Esophagus muscularis mucosa (tissue), 4 donors: ENCODE results near the gene SSRP1.

Experiments
- EP300 ChIP-seq: sonication (generic); formaldehyde crosslinking; IDR thresholded peaks from one replicate; pipeline ENCODE4 v1.6.1; 2017; ENCODE audit warnings: antibody characterized with exemption
- POLR2A ChIP-seq: fragments of 450-650 bp; IDR thresholded peaks from one replicate; pipeline ENCODE4 v1.6.1; 2017; ENCODE audit warnings: antibody characterized with exemption, moderate library complexity, mild to moderate bottlenecking, low read depth
- POLR2AphosphoS5 ChIP-seq, 2 donors: sonication (generic); formaldehyde crosslinking; IDR thresholded peaks; one replicate each; pipeline ENCODE4 v1.6.1; 2017; ENCODE audit warnings: antibody characterized with exemption in 2 of 2
- TF ChIP-seq, protein P1 (sequence below), 3 experiments: fragments of 200-600 bp in 2 of 3; fragments of 450-650 bp in 1 of 3; sonication (generic) in 2 of 3; IDR thresholded peaks; one replicate each; pipeline ENCODE4 v1.5.1; 2017 to 2019; ENCODE audit warnings: antibody characterized with exemption in 3 of 3, mild to moderate bottlenecking in 2 of 3, moderate library complexity in 1 of 3

DNA sequence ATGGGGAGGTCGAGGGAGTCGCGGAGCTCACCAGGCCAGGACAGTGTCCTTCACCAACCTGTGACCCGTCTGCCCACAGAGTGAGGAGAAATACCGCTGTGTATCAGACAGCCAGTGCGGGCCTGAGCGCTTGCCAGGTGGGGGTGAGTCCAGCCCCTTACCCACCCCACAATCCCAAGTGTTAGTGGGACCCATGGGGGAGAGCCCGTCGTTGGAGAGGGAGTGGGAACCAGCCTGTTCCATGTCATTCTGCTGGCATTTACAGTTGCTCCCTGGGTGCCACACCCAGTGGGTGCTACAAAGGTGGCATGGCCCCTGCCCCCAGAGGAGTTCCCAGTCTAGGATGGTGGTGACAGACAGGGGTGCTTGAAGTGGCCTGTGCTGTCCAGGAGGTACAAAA lies 11.6 kb upstream of the SSRP1 start:
- TF ChIP-seq EP300 (no peak), POLR2AphosphoS5 (IDR thresholded peaks at IDR 0.05) (no peak), POLR2A (no peak)
- TF ChIP-seq, protein P1, sequence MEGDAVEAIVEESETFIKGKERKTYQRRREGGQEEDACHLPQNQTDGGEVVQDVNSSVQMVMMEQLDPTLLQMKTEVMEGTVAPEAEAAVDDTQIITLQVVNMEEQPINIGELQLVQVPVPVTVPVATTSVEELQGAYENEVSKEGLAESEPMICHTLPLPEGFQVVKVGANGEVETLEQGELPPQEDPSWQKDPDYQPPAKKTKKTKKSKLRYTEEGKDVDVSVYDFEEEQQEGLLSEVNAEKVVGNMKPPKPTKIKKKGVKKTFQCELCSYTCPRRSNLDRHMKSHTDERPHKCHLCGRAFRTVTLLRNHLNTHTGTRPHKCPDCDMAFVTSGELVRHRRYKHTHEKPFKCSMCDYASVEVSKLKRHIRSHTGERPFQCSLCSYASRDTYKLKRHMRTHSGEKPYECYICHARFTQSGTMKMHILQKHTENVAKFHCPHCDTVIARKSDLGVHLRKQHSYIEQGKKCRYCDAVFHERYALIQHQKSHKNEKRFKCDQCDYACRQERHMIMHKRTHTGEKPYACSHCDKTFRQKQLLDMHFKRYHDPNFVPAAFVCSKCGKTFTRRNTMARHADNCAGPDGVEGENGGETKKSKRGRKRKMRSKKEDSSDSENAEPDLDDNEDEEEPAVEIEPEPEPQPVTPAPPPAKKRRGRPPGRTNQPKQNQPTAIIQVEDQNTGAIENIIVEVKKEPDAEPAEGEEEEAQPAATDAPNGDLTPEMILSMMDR (IDR thresholded peaks at IDR 0.05) = no peak
